GM19463 (cell line): ENCODE data around the gene NOC3L.
"Not testable (repeated sequence)": the region's sequence is repeated elsewhere in the genome, so short reads cannot be mapped to it uniquely, and the experiment has no call there.

ENCODE experiments used
- ATAC-seq: cut with Tn5 transposase; IDR thresholded peaks from one replicate; pipeline ENCODE4 v1.9.1; 2021; ENCODE audit warnings: mild to moderate bottlenecking, moderate library complexity; ENCODE audit not compliant: unreplicated experiment

The NOC3L gene

GRCh38 chr10:94364482-94364881 lies 1.7 kb upstream of the NOC3L start:
- no peak for ATAC-seq

DNA sequence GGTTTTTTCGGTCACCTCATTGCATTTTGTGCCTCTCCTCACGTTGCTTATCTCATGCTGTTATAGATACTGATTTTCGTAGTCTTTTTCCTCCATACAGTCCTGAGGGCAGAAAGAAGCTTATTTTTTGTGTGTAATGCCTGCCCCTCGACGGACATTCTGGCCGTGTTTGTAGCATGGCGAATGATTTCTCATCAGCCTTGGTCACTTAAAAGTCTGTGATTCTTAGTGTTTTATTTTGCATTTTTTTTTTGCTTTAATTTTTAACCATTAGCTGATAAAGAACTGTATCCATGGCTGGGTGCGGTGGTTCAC lies 469 bp upstream of the NOC3L start:
- no peak for ATAC-seq

DNA sequence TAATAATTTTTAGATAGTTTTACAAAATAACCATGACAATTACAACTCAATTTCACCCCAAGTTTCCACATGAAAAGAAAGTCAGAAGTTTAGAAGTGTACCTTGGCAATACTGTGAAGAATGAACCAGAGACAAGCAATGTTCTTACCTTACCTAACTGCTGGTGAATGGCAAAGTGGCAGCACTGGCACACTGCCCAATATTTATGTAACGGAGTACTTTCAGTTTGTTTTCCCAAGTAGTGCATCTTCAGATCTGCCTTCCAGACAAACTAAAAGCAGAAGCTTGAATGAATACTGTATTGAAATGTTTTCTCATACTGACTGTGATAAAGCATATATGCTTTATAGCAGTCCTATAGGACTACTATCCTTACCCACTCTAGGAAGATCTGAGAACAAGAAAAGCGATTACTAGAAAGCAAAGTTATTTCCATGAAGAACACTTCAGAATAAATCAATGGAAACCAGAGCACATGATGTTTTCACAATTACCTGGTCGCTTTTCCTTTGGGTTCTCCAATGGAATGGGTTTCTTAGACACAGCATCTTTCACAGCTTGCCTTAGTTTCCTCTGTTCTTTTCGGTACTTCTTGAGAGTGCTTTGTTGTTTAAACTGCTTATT lies 1.5 kb downstream of the NOC3L start:
- ATAC-seq = no peak

DNA sequence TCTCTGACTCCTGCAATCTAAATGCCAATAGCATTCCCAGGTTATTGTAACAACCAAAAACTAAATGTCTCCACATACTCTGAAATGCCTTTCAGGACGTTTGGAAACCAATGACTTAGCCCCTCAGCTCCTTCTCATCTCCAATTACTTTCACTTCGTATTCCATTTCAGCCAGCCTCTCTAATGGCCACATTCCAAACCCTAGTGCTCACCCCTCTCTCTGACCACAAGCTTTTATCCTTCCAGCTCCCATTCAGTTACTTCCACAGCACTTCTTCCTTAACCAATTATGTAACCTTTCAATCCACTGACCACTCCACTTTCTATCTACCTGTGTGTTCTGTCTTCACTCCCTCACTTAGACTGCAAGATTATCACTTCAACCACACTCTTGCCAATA lies 4.3 kb downstream of the NOC3L start:
- no peak for ATAC-seq

DNA sequence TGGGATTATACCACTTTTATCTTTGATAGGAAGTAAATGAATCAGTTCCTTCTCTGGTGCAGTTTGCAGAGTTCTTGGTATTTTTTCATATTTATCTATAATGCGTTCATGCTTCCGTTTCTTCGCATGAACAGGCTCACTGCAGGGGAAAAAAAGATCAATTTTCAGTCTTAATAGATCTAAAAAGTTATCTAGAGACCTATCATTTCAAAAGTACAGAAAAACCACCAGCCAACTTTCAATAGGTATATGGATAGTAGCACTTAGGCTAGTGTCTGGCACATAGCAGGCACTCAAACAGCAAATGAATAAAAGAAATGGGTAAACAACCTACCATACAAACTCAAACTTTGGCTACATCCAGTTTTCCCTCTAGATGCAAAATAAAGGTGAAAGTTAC lies 5.5 kb downstream of the NOC3L start:
- no peak for ATAC-seq

DNA sequence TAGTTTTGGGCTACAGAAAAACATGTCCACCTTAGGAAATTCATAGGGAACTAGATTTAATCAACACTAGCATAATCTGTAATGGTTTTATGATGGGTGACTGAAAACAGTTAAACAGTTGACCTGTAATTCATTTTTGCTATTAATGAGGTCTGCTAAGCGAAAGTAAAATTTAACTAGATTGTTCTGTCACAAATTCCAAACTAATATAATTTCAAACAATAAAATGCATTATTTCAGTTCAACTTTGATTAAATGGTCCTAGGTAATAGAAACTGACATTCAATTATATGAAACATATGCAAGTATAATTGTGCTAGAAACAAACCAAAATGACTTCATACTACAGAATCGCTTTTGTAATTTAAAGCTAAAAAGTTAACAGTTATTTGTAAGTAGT lies 6.9 kb downstream of the NOC3L start:
- ATAC-seq = no peak

DNA sequence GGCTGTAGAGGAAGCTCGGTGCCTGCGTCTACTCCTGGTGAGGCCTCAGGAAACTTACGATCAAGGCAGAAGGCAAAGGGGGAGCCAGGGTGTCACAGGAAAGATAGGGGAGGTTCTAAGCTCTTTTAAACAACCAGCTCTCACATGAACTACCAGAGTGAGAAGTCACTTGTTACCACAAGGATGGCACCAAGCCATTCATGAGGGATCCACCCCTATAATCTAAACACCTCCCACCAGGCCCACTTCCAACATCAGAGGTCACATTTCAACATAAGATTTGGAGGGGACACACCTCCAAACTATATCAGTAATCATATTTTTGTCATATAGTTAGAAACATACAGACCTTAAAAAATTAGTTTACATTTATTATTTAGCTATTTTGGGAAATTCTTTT lies 9.4 kb downstream of the NOC3L start:
- ATAC-seq = no peak

GRCh38 chr10:94351089-94351488 lies 11.7 kb downstream of the NOC3L start:
- ATAC-seq = no peak

DNA sequence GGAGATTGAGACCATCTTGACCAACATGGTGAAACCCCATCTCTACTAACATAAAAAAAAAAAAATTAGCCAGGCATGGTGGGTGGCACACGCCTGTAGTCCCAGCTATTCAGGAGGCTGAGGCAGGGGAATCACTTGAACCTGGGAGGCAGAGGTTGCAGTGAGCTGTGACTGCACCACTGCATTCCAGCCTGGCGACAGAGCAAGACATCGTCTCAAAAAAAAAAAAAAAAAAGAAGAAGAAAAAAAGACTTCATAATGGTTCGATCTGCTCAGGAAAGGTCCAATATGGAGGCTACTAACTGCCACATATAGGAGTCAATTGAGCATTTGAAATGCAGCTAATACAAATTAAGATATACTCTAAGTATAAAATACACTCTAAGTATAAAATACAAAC lies 12.2 kb downstream of the NOC3L start:
- ATAC-seq = not testable (repeated sequence)

DNA sequence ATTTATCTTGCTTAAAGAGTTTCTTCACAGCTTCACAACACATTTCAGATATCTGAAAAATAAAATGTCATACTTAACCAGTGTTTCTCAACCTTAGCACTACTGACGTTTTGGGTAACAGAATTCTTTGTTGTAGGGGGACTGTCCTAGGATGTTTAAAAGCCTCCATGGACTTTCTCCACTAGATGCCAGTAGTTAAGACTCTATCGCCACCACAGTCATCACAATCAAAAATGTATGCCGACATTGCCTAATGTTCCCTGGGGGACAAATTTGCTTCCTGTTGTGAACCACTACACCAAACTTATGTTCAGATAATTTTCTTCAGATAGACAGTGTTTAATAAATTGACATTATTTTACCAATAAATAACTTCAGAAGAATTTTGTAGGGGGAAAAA lies 13.4 kb downstream of the NOC3L start:
- no peak for ATAC-seq

- peak; percentile 95 for ATAC-seq
Observed at GRCh38 chr10:94344522-94345122, 18.1 kb downstream of the NOC3L start.

DNA sequence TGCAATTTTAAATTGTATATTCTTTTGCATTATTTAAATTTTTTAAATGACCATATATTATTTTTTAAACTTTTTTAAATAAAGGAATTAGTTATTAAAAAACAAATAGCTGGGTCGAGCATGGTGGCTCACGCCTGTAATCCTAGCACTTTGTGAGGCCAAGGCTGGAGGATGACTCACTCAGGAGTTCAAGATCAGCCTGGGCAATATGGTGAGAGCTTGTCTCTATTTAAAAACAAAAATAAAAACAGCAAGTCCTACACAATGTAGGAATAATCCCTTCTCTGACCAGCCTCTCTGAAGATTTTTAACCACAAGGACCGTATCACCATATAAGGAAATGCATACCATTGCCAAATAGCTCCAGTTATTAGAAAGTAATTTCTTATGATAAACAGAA lies 19.6 kb downstream of the NOC3L start:
- no peak for ATAC-seq

- no peak for ATAC-seq
Observed at GRCh38 chr10:94334857-94335256, 27.9 kb downstream of the NOC3L start.

- ATAC-seq = no peak
Observed at GRCh38 chr10:94333051-94333450, 29.7 kb downstream of the NOC3L start.

DNA sequence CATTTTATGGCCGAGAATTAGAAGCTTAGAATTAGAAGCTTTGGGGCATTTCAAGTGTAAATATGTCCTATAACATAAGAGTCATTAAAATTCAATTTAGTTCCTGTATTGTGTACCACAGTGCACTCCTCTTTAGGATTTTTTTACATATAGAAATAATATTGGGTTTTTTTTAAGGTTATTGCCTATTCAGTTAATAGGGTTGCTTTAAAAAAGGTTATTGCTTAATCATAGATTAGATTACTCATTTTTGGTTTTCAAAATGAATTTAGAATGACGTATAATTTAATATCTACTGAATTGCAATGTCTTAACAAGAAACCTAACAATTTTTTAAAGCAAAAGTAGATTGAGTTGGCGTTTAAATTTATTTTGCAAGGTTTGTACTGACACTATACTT lies 34.1 kb downstream of the NOC3L start:
- ATAC-seq = no peak

DNA sequence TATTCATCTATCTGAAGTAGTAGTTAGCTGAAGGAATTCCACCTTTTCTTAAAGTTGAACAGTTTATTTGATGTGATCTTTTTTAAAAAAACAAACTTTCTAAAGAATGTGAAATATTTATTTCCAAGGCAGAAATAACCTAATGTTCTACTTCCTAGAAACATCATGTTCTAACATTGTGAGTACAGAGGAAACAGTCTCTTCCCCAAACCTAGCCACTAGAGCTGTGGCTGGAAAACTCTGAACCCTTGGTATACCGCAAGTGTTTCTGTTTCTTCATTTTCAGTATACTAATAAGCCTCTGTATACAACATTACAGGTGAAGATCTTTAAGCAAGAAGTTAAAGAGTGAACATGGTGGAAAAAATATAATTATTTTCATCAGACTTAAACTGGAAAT lies 35.1 kb downstream of the NOC3L start:
- ATAC-seq = no peak

DNA sequence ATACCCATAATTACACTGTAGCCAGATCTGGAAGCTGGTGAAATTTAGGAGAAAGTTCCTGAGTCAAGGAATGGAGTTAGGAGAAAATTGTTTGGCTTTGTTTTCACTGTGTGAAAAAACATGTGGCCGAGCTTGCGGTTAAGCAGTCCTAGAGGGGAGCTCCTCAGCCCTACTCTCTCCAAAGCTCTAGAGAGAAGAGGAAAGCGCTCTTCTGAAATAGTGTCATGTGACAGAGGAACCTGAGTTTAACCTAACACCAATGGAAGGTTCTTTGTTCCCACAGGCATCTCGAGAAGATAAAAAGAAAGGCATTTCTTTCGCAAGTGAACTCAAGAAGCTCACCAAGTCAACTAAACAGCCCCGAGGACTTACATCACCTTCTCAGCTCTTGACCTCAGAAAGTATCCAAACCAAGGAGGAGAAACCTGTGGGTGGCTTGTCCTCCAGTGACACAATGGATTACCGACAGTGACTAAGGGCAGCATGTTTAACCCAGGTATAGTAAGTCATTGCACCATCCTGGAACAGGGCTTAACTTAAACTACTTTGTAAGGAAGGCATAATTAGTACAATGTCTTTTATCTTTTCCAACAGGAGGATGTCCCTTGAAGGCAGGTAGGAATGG lies 38.0 kb downstream of the NOC3L start:
- no peak for ATAC-seq

GRCh38 chr10:94320285-94320914 lies 42.3 kb downstream of the NOC3L start:
- no peak for ATAC-seq

- ATAC-seq = no peak
Observed at GRCh38 chr10:94316560-94316959, 46.2 kb downstream of the NOC3L start.

DNA sequence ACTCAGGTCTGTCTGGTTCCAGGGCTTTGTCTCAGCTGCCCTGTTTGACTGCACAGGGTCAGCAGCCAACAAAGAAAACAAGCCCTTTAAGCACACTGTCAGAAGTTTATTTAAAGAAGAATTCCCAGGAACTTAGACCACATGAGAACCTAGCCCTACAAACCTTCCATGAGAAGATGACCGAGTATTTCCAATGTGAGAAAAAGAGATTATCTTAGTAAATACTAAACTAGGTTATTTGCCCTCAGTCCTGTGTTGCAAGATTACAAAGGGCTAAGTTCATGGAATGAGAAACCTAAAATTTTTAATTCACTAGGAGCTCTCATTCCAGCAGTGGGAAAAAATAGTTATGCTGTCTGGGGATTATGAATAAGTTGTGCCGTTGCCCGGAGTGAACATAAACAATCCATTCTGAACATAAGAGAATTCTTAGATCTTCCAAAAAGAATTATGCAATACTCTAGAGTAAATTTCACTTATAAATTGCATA lies 46.7 kb downstream of the NOC3L start:
- no peak for ATAC-seq

DNA sequence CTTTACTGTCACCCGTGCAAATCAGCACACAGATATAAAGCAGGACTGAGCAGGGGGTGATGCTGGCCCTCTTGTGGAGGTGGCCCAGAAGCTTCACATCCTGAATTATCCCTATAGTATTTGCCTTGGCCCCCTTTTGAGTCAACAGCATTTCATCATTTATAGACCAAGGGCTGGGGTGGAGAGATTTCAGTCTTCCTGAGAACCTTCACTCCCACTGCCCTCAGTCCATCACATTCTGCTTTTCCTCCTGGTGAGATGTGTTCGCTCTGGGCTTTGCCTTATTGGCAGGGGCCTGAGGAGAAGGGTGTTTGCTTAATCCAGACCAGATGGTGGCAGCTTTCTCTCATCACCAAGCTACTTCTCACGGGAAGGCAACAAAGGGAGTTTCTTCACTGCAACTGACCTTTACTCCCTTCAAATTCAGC lies 47.7 kb downstream of the NOC3L start:
- ATAC-seq = no peak

- no peak for ATAC-seq
Observed at GRCh38 chr10:94310369-94310768, 52.4 kb downstream of the NOC3L start.
